Lower lobe of right lung (tissue), 2 donors: ENCODE results near the gene CD38. TPM values are rescaled to one million over a fixed set of nuclear protein-coding genes. Genes with fewer than 3 reads are reported as not detected.
"Not testable (repeated sequence)": the region's sequence is repeated elsewhere in the genome, so short reads cannot be mapped to it uniquely, and the experiment has no call there.

Source experiments
- ATAC-seq, 2 donors: fragments of 200-7000 bp; cut with Tn5 transposase; one replicate each; pipeline ENCODE4 v1.9.1; 2020 to 2022; ENCODE audit warnings: mild to moderate bottlenecking in 2 of 2, moderate library complexity in 2 of 2
- DNase-seq: peaks from one replicate; pipeline ENCODE4 v3.0.0-alpha.2; 2020
- H3K27ac ChIP-seq: fragments of 200-600 bp; one replicate; pipeline ENCODE4 v1.8.0; 2022
- H3K27me3 ChIP-seq: fragments of 200-600 bp; one replicate; pipeline ENCODE4 v1.8.0; 2022; ENCODE audit warnings: low read depth
- H3K36me3 ChIP-seq: fragments of 200-600 bp; one replicate; pipeline ENCODE4 v1.8.0; 2022; ENCODE audit warnings: mild to moderate bottlenecking
- H3K4me1 ChIP-seq: fragments of 200-600 bp; one replicate; pipeline ENCODE4 v1.8.0; 2022
- H3K4me3 ChIP-seq: fragments of 200-600 bp; one replicate; pipeline ENCODE4 v1.8.0; 2022; ENCODE audit warnings: mild to moderate bottlenecking
- H3K9me3 ChIP-seq: fragments of 200-600 bp; one replicate; pipeline ENCODE4 v1.8.0; 2022
- CTCF ChIP-seq: fragments of 200-600 bp; IDR thresholded peaks from one replicate; pipeline ENCODE4 v1.8.0; 2022; ENCODE audit warnings: antibody characterized with exemption, mild to moderate bottlenecking
- intact Hi-C: fragments of 100-400 bp; cut with DNase I; formaldehyde crosslinking; loops from one replicate; pipeline ENCODE4 v1.11.0; 2022
- total RNA-seq: library from RNA; stranded (reverse); fragmentation: NEBNext Ultra II Directional; extraction: Animal tissue kit (Norgen Biotek cat#: 25700); gene quantifications from one replicate; pipeline ENCODE4 v1.2.1, GENCODE V29; 2021
- donor health status: DM: no; HTN: yes; CAD: no; lungs with severe emphysema.

The CD38 gene
- total RNA-seq, 1 donor from 2014 or later, result 8.5 TPM

GRCh38 chr4:15855804-15856475, 77.8 kb downstream of the CD38 start:
- Histone ChIP-seq H3K27me3 (no peaks in the 10 kb centered on the region), H3K9me3 (no peaks in the 10 kb centered on the region), H3K4me1 (no peaks in the 10 kb centered on the region), H3K27ac (no peak overlapping the region), H3K36me3 (no peaks in the 10 kb centered on the region), H3K4me3 (no peak overlapping the region)
- intact Hi-C loops, result no loop called here
- no peak for TF ChIP-seq CTCF
- ATAC-seq (no peak), DNase-seq (no peak)

- ATAC-seq, H3K4me1 ChIP-seq, DNase-seq, intact Hi-C loops, H3K36me3 ChIP-seq, H3K4me3 ChIP-seq, H3K9me3 ChIP-seq, H3K27me3 ChIP-seq, H3K27ac ChIP-seq: not testable (repeated sequence)
Observed at GRCh38 chr4:15861198-15861597, 83.1 kb downstream of the CD38 start.

GRCh38 chr4:15864651-15865566, 86.8 kb downstream of the CD38 start:
- Histone ChIP-seq H3K4me1 (no peaks in the 10 kb centered on the region), H3K9me3 (no peaks in the 10 kb centered on the region), H3K4me3 (no peak overlapping the region), H3K27me3 (no peaks in the 10 kb centered on the region), H3K27ac (no peak overlapping the region), H3K36me3 (no peaks in the 10 kb centered on the region)
- no peak for TF ChIP-seq CTCF
- intact Hi-C loops, result no loop called here
- no peak for DNase-seq
- no peak for ATAC-seq

- Histone ChIP-seq H3K4me3 (no peak overlapping the region), H3K27ac (no peak overlapping the region), H3K9me3 (no peaks in the 10 kb centered on the region), H3K4me1 (no peaks in the 10 kb centered on the region), H3K27me3 (no peaks in the 10 kb centered on the region), H3K36me3 (no peaks in the 10 kb centered on the region)
- TF ChIP-seq CTCF, result no peak
- intact Hi-C loops, result no loop called here
- ATAC-seq (no peak), DNase-seq (no peak)
Observed at GRCh38 chr4:15868111-15868510, 90.0 kb downstream of the CD38 start.

- Histone ChIP-seq H3K36me3 (no peaks in the 10 kb centered on the region), H3K9me3 (no peaks in the 10 kb centered on the region), H3K4me3 (no peak overlapping the region), H3K27me3 (no peaks in the 10 kb centered on the region), H3K4me1 (no peaks in the 10 kb centered on the region), H3K27ac (no peak overlapping the region)
- TF ChIP-seq CTCF, result no peak
- intact Hi-C loops, result no loop called here
- ATAC-seq, result no peak
- DNase-seq, result no peak
Observed at GRCh38 chr4:15868826-15869413, 90.8 kb downstream of the CD38 start.
